T47D (cell line): ENCODE measurements around the gene ARHGAP11A.

Experiments used
- DNase-seq, 2 experiments: peaks; one replicate each; pipeline versions ENCODE4 v3.0.0 to v3.0.0-alpha.2; 2011 to 2012; ENCODE audit warnings: low read depth in 1 of 2, low spot score in 1 of 2
- JUND ChIP-seq: IDR thresholded peaks from 2 replicates; pipeline ENCODE4 v1.6.1; 2012; ENCODE audit warnings: low read depth
- in situ Hi-C: cut with HindIII; loops from 2 replicates; pipeline ENCODE4 v1.10.0; 2016; ENCODE audit warnings: low sequenced_read_pairs, low pct_unique_long_range_greater_than_20kb

The ARHGAP11A gene

GRCh38 chr15:32642667-32643435 lies 27.5 kb downstream of the ARHGAP11A start:
- in situ Hi-C loops = no loop called here

GRCh38 chr15:32643907-32644445 lies 28.7 kb downstream of the ARHGAP11A start:
- TF ChIP-seq JUND = no peak
- in situ Hi-C loops = no loop called here
- no peak for DNase-seq

More at GRCh38 chr15:32642667-32643435, 27.5 kb downstream of the ARHGAP11A start:
- TF ChIP-seq JUND = no peak
- DNase-seq = no peak

GRCh38 chr15:32646291-32646690 lies 31.0 kb downstream of the ARHGAP11A start:
- no peak for DNase-seq
- in situ Hi-C loops = no loop called here
- no peak for TF ChIP-seq JUND

GRCh38 chr15:32649342-32649741 lies 34.0 kb downstream of the ARHGAP11A start:
- peak; percentile 26 to 64 for DNase-seq
- in situ Hi-C loops = no loop called here
- no peak for TF ChIP-seq JUND

GRCh38 chr15:32651229-32651837 lies 36.0 kb downstream of the ARHGAP11A start:
- TF ChIP-seq JUND = no peak
- in situ Hi-C loops = no loop called here
- DNase-seq = peak; percentile 50 to 81

- in situ Hi-C loops = no loop called here
- TF ChIP-seq JUND = no peak
- DNase-seq = no peak
These were observed 36.9 kb downstream of the ARHGAP11A start for GRCh38 chr15:32652178-32652577.

- TF ChIP-seq JUND = no peak
- in situ Hi-C loops = no loop called here
- no peak for DNase-seq
These were observed 40.8 kb downstream of the ARHGAP11A start for GRCh38 chr15:32656091-32656490.

- in situ Hi-C loops = no loop called here
- no peak for DNase-seq
These were observed 41.2 kb downstream of the ARHGAP11A start for GRCh38 chr15:32656496-32656895.

GRCh38 chr15:32657198-32657883 lies 42.0 kb downstream of the ARHGAP11A start:
- no peak for DNase-seq
- no peak for TF ChIP-seq JUND
- in situ Hi-C loops = no loop called here

More at GRCh38 chr15:32656496-32656895, 41.2 kb downstream of the ARHGAP11A start:
- TF ChIP-seq JUND = no peak

GRCh38 chr15:32657941-32658340 lies 42.6 kb downstream of the ARHGAP11A start:
- TF ChIP-seq JUND = no peak
- in situ Hi-C loops = no loop called here

GRCh38 chr15:32659340-32660155 lies 44.2 kb downstream of the ARHGAP11A start:
- in situ Hi-C loops = no loop called here
- peak; percentile 25 to 78 for DNase-seq
- no peak for TF ChIP-seq JUND

More at GRCh38 chr15:32657941-32658340, 42.6 kb downstream of the ARHGAP11A start:
- DNase-seq = no peak

- in situ Hi-C loops = no loop called here
- TF ChIP-seq JUND = no peak
These were observed 48.4 kb downstream of the ARHGAP11A start for GRCh38 chr15:32663671-32664070.

More at GRCh38 chr15:32663671-32664070, 48.4 kb downstream of the ARHGAP11A start:
- DNase-seq = no peak
